Endothelial cell of umbilical vein (primary cell): ENCODE results near the gene PRKAG1. TPM values are rescaled to one million over a fixed set of nuclear protein-coding genes. Genes with fewer than 3 reads are reported as not detected.

Experiments
- BruUV-seq: library from RNA; stranded (reverse); fragments of 400-500 nt; replicated peaks from 2 replicates; lab custom pipeline; 2021; lab: Mats Ljungman, UMichigan
- CTCF ChIA-PET: fragments of 300-600, 350-600 bp; sonication (Branson Sonifier 250); formaldehyde crosslinking; loops from one replicate; lab custom pipeline; 2021; ENCODE audit warnings: antibody characterized with exemption, inconsistent platforms; lab: Charles Lee
- POLR2A ChIA-PET: fragments of 300-600, 350-600 bp; sonication (Branson Sonifier 250); formaldehyde crosslinking; loops from one replicate; lab custom pipeline; 2021; ENCODE audit warnings: antibody characterized with exemption, inconsistent platforms; lab: Charles Lee
- DNase-seq: peaks from one replicate; pipeline ENCODE4 v3.0.0-alpha.2; 2011; ENCODE audit warnings: low read depth, low spot score
- FAIRE-seq: peaks from 2 replicates; lab custom pipeline; 2011; peaks lifted over from hg19 to GRCh38; lab: Jason Lieb, UNC
- H2AFZ ChIP-seq: 2 replicates; pipeline ENCODE4 v1.6.0; 2012; ENCODE audit warnings: low read depth, low read length, control low read depth, inconsistent platforms
- H3K27ac ChIP-seq: 2 replicates; pipeline ENCODE4 v1.5.1; 2011; ENCODE audit warnings: low read depth, mild to moderate bottlenecking, control low read depth, low read length, moderate library complexity; ENCODE audit not compliant: insufficient read depth
- H3K27me3 ChIP-seq, 2 experiments: 2 replicates each; pipeline versions ENCODE4 v1.6.0 to v1.6.1; 2011; ENCODE audit warnings: low read length in 2 of 2, mixed read lengths in 1 of 2; ENCODE audit not compliant: control insufficient read depth in 2 of 2, insufficient read depth in 2 of 2
- H3K36me3 ChIP-seq, 2 experiments: 2 replicates in 1 of 2; 3 replicates in 1 of 2; pipeline ENCODE4 v1.5.1; 2011; ENCODE audit warnings: low read length in 2 of 2, mild to moderate bottlenecking in 1 of 2, moderate library complexity in 1 of 2; ENCODE audit not compliant: control insufficient read depth in 2 of 2, insufficient read depth in 2 of 2; ENCODE audit errors: extremely low read depth in 1 of 2
- H3K4me1 ChIP-seq: 3 replicates; pipeline ENCODE4 v1.5.1; 2011; ENCODE audit warnings: mild to moderate bottlenecking, low read length; ENCODE audit not compliant: control insufficient read depth, insufficient read depth; ENCODE audit errors: extremely low read depth
- H3K4me2 ChIP-seq: 2 replicates; pipeline ENCODE4 v1.6.1; 2011; ENCODE audit warnings: low read length, control low read depth, mixed read lengths; ENCODE audit not compliant: insufficient read depth
- H3K4me3 ChIP-seq, 3 experiments: fragments of 200-600 bp in 1 of 3; sonication (generic), shearing (Covaris generic) in 1 of 3; replicated peaks in 1 of 3; 2 replicates each; pipeline ENCODE4 v1.5.1; 2011 to 2016; ENCODE audit warnings: control low read depth in 3 of 3, low read length in 3 of 3, mild to moderate bottlenecking in 2 of 3, inconsistent platforms in 1 of 3, low read depth in 1 of 3, moderate library complexity in 1 of 3; ENCODE audit not compliant: insufficient read depth in 1 of 3
- H3K79me2 ChIP-seq: 2 replicates; pipeline ENCODE4 v1.6.0; 2012; ENCODE audit warnings: low read length, inconsistent platforms; ENCODE audit not compliant: control insufficient read depth, insufficient read depth
- H3K9ac ChIP-seq: replicated peaks from 2 replicates; pipeline ENCODE3; 2011; ENCODE audit warnings: low read length, control low read depth; ENCODE audit not compliant: insufficient read depth; ENCODE audit errors: extremely low read depth
- H3K9me1 ChIP-seq: replicated peaks from 3 replicates; pipeline ENCODE4 v1.6.0; 2011; ENCODE audit warnings: mild to moderate bottlenecking, low read length; ENCODE audit not compliant: control insufficient read depth, insufficient read depth; ENCODE audit errors: extremely low read depth
- H3K9me3 ChIP-seq: replicated peaks from 2 replicates; pipeline ENCODE4 v1.5.1; 2012; ENCODE audit warnings: low read length, inconsistent platforms; ENCODE audit not compliant: control insufficient read depth, insufficient read depth
- H4K20me1 ChIP-seq: replicated peaks from 2 replicates; pipeline ENCODE3; 2011; ENCODE audit warnings: mild to moderate bottlenecking, low read length; ENCODE audit not compliant: control insufficient read depth, insufficient read depth; ENCODE audit errors: extremely low read depth
- EZH2 ChIP-seq: IDR thresholded peaks from 2 replicates; pipeline ENCODE4 v1.6.1; 2012; ENCODE audit warnings: borderline replicate concordance, low read depth, mild to moderate bottlenecking, moderate library complexity, low read length, inconsistent platforms; ENCODE audit not compliant: severe bottlenecking
- FOS ChIP-seq: IDR thresholded peaks from 2 replicates; pipeline ENCODE4 v1.6.1; 2011; ENCODE audit warnings: mild to moderate bottlenecking, low read length, moderate library complexity, borderline replicate concordance; ENCODE audit not compliant: insufficient read depth
- GATA2 ChIP-seq: IDR thresholded peaks from 2 replicates; pipeline ENCODE4 v1.7.0; 2011; ENCODE audit warnings: low read depth, mild to moderate bottlenecking, moderate library complexity, mixed read lengths, low read length; ENCODE audit not compliant: insufficient read length, insufficient read depth
- JUN ChIP-seq: IDR thresholded peaks from 2 replicates; pipeline ENCODE4 v1.6.1; 2011; ENCODE audit warnings: borderline replicate concordance, low read depth; ENCODE audit not compliant: insufficient read length, insufficient read depth
- MYC ChIP-seq: IDR thresholded peaks from one replicate; pipeline ENCODE4 v1.6.1; 2011; ENCODE audit warnings: mild to moderate bottlenecking, low read depth, low read length
- POLR2A ChIP-seq: IDR thresholded peaks from 2 replicates; pipeline ENCODE4 v1.6.1; 2012; ENCODE audit warnings: low read depth, mild to moderate bottlenecking, control low read depth, low read length
- POLR2AphosphoS5 ChIP-seq: IDR thresholded peaks from 2 replicates; pipeline ENCODE4 v1.6.1; 2012; ENCODE audit warnings: low read depth, mild to moderate bottlenecking, control low read depth, low read length, moderate library complexity; ENCODE audit not compliant: insufficient read depth
- dilution Hi-C: fragments of 300-500 bp; cut with MboI; formaldehyde crosslinking; loops from one replicate; pipeline ENCODE4 v1.15.0; 2019; ENCODE audit warnings: low sequenced_read_pairs; ENCODE audit not compliant: extremely low pct_ligation_motif_present
- intact Hi-C: fragments of 100-400 bp; cut with micrococcal nuclease; formaldehyde crosslinking; loops from one replicate; pipeline ENCODE4 v1.10.0; 2022
- polyA plus RNA-seq, 4 experiments: library from polyadenylated mRNA; depleted of rRNA in 3 of 4; stranded (reverse) in 3 of 4; unstranded in 1 of 4; fragments of >200 nt; gene quantifications; 2 replicates each; pipeline versions ENCODE4 v1.2.1 to v1.2.3, GENCODE V29; 2011 to 2012; ENCODE audit warnings: missing spikeins in 1 of 4
- total RNA-seq: library from RNA; stranded (reverse); gene quantifications from 2 replicates; pipeline ENCODE4 v1.2.3, GENCODE V29; 2021
- TF ChIP-seq, protein P1 (sequence below), 2 donors: IDR thresholded peaks; 1 replicate in 1 of 2; 2 replicates in 1 of 2; pipeline ENCODE4 v1.5.1; 2011; ENCODE audit warnings: low read length in 2 of 2, mild to moderate bottlenecking in 2 of 2, moderate library complexity in 2 of 2, control low read depth in 1 of 2, inconsistent platforms in 1 of 2, low read depth in 1 of 2; ENCODE audit not compliant: insufficient read depth in 1 of 2; ENCODE audit errors: extremely low read depth in 1 of 2
- TF ChIP-seq, protein P2 (sequence below): IDR thresholded peaks from 2 replicates; pipeline ENCODE4 v1.6.1; 2011; ENCODE audit not compliant: insufficient read depth, insufficient read length

Gene PRKAG1
- total and polyA plus RNA-seq, 2 donors (not counting 3 experiments of a cell fraction or from before 2014, with no cell fraction given) = 52.1 to 54.9 TPM

DNA sequence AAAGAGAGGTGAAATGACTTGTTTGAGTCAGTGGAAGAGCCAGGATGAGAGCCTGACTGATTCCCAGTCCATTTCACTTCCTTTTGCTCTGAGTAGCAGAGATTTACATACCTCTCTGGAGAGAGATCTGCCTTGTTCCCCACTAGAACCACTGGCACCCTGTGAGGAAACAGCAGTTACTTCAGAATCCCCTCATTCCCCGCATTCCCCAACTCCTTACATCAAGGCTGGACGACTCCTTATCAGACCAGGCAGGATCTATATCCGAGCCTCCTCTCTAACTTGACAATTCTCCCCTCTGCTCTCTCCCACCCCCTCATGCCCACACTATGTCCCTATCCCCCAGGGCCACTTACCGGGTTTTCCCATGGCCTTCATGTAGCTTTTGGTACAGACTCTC, 47.5 kb upstream of the PRKAG1 start:
- no peaks in the 10 kb centered on the region for H3K27me3 ChIP-seq
- no peak overlapping the region for H3K9ac ChIP-seq
- H3K4me3 ChIP-seq = no peak overlapping the region
- CTCF ChIA-PET = interaction anchor here (1.4 to 6.8 kb wide), 6 partner anchors 11 to 169 kb away, joined by 3 to 197 read pairs (median 69); partner anchors contain the start of genes DHH and TUBA1B
- DNase-seq (no peak), FAIRE-seq (no peak)
- H3K9me3 ChIP-seq = no peaks in the 10 kb centered on the region
- H3K36me3 ChIP-seq = no peaks in the 10 kb centered on the region
- no peaks in the 10 kb centered on the region for H4K20me1 ChIP-seq
- intact Hi-C loops (no loop called here), dilution Hi-C loops (no loop called here)
- TF ChIP-seq EZH2 = no peak
- TF ChIP-seq, protein P1, sequence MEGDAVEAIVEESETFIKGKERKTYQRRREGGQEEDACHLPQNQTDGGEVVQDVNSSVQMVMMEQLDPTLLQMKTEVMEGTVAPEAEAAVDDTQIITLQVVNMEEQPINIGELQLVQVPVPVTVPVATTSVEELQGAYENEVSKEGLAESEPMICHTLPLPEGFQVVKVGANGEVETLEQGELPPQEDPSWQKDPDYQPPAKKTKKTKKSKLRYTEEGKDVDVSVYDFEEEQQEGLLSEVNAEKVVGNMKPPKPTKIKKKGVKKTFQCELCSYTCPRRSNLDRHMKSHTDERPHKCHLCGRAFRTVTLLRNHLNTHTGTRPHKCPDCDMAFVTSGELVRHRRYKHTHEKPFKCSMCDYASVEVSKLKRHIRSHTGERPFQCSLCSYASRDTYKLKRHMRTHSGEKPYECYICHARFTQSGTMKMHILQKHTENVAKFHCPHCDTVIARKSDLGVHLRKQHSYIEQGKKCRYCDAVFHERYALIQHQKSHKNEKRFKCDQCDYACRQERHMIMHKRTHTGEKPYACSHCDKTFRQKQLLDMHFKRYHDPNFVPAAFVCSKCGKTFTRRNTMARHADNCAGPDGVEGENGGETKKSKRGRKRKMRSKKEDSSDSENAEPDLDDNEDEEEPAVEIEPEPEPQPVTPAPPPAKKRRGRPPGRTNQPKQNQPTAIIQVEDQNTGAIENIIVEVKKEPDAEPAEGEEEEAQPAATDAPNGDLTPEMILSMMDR (IDR thresholded peaks at IDR 0.05; ENCODE audit: extremely low read depth in 1 of 2, insufficient read depth in 1 of 2, low read depth in 1 of 2, low read length in 2 of 2) = no peak
- TF ChIP-seq JUN = no peak
- TF ChIP-seq GATA2 = no peak
- TF ChIP-seq, protein P2, sequence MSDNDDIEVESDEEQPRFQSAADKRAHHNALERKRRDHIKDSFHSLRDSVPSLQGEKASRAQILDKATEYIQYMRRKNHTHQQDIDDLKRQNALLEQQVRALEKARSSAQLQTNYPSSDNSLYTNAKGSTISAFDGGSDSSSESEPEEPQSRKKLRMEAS = no peak
- TF ChIP-seq FOS = no peak
- no peak for TF ChIP-seq POLR2A
- no peak for TF ChIP-seq POLR2AphosphoS5
- no peak for TF ChIP-seq MYC
- peaks cover 4% of the 10 kb centered on the region for H3K79me2 ChIP-seq
- no peak overlapping the region for H3K4me2 ChIP-seq
- H3K9me1 ChIP-seq = no peaks in the 10 kb centered on the region
- no peak overlapping the region for H3K27ac ChIP-seq
- POLR2A ChIA-PET = interaction anchor here (0.7 kb wide), 1 partner anchor 169 kb away, joined by 4 read pairs; no protein-coding TSS in a partner anchor
- peaks cover 17% of the 10 kb centered on the region for H3K4me1 ChIP-seq
- BruUV-seq = no TSS peak
- H2AFZ ChIP-seq = no peak overlapping the region
